Large intestine (tissue), 3 donors: ENCODE results near the gene ENPP5. TPM values are rescaled to one million over a fixed set of nuclear protein-coding genes. Genes with fewer than 3 reads are reported as not detected.

Experiments
- DNase-seq, 2 donors: peaks; one replicate each; pipeline versions ENCODE4 v3.0.0 to v3.0.0-alpha.2; 2013
- H3K27ac ChIP-seq: one replicate; pipeline ENCODE4 v1.5.1; 2013; ENCODE audit warnings: low read length
- H3K27me3 ChIP-seq: 2 replicates; pipeline ENCODE4 v1.6.1; 2013; ENCODE audit warnings: low read length; ENCODE audit not compliant: control insufficient read depth, insufficient read depth
- H3K36me3 ChIP-seq: 2 replicates; pipeline ENCODE4 v1.6.1; 2013; ENCODE audit warnings: low read length; ENCODE audit not compliant: control insufficient read depth, insufficient read depth
- H3K4me1 ChIP-seq: one replicate; pipeline ENCODE4 v1.6.1; 2013; ENCODE audit warnings: low read length; ENCODE audit not compliant: control insufficient read depth, insufficient read depth
- H3K4me3 ChIP-seq: one replicate; pipeline ENCODE4 v1.5.1; 2013; ENCODE audit warnings: low read length
- H3K9me3 ChIP-seq: one replicate; pipeline ENCODE4 v1.6.1; 2013; ENCODE audit warnings: mild to moderate bottlenecking, low read depth, low read length, moderate library complexity; ENCODE audit not compliant: control insufficient read depth
- WGBS: methylation state at CpG from one replicate; pipeline ENCODE4 v1.1.5; 2013; ENCODE audit warnings: low lambda C conversion rate; ENCODE audit not compliant: insufficient coverage; 5-methylcytosine and 5-hydroxymethylcytosine counted together
- polyA plus RNA-seq: library from polyadenylated mRNA; unstranded; fragments of 120-200 nt; gene quantifications from one replicate; pipeline ENCODE4 v1.2.1, GENCODE V29; 2013

Gene ENPP5
- polyA plus RNA-seq, 1 donor = 4.7 TPM

GRCh38 chr6:46208303-46208702 is 37.5 kb upstream of the ENPP5 start:
- no peaks in the 10 kb centered on the region for H3K36me3 ChIP-seq
- H3K4me1 ChIP-seq = peaks cover 6% of the 10 kb centered on the region
- H3K9me3 ChIP-seq = no peaks in the 10 kb centered on the region
- DNase-seq = no peak
- H3K27ac ChIP-seq = no peak overlapping the region
- H3K4me3 ChIP-seq = no peak overlapping the region
- H3K27me3 ChIP-seq = no peaks in the 10 kb centered on the region

- Histone ChIP-seq H3K27ac (no peak overlapping the region), H3K36me3 (no peaks in the 10 kb centered on the region), H3K4me1 (peaks cover 8% of the 10 kb centered on the region), H3K4me3 (no peak overlapping the region), H3K9me3 (no peaks in the 10 kb centered on the region), H3K27me3 (no peaks in the 10 kb centered on the region)
- no peak for DNase-seq
- no CpG with 5 or more reads among the region's 3 CpGs for WGBS
Observed at GRCh38 chr6:46207174-46207573, 36.4 kb upstream of the ENPP5 start.

GRCh38 chr6:46204880-46205650 is 34.3 kb upstream of the ENPP5 start:
- no peaks in the 10 kb centered on the region for H3K27me3 ChIP-seq
- H3K4me1 ChIP-seq = peaks cover 4% of the 10 kb centered on the region
- H3K9me3 ChIP-seq = no peaks in the 10 kb centered on the region
- WGBS = no CpG with 5 or more reads among the region's 29 CpGs
- H3K4me3 ChIP-seq = no peak overlapping the region
- DNase-seq = no peak
- no peak overlapping the region for H3K27ac ChIP-seq
- H3K36me3 ChIP-seq = no peaks in the 10 kb centered on the region

- DNase-seq = peak; percentile 49 to 62
- 20% methylated on average over 1 of the region's 2 CpGs for WGBS
- no peaks in the 10 kb centered on the region for H3K27me3 ChIP-seq
- no peaks in the 10 kb centered on the region for H3K9me3 ChIP-seq
- H3K36me3 ChIP-seq = no peaks in the 10 kb centered on the region
- no peak overlapping the region for H3K27ac ChIP-seq
- H3K4me1 ChIP-seq = peaks cover 4% of the 10 kb centered on the region
- H3K4me3 ChIP-seq = no peak overlapping the region
Observed at GRCh38 chr6:46203391-46204177, 32.8 kb upstream of the ENPP5 start.

- DNase-seq = no peak
- WGBS = no CpG with 5 or more reads among the region's 4 CpGs
- no peak overlapping the region for H3K27ac ChIP-seq
- H3K27me3 ChIP-seq = no peaks in the 10 kb centered on the region
- H3K36me3 ChIP-seq = no peaks in the 10 kb centered on the region
- H3K9me3 ChIP-seq = no peaks in the 10 kb centered on the region
- H3K4me1 ChIP-seq = peaks cover 4% of the 10 kb centered on the region
- H3K4me3 ChIP-seq = no peak overlapping the region
Observed at GRCh38 chr6:46201702-46202101, 30.9 kb upstream of the ENPP5 start.

- no peaks in the 10 kb centered on the region for H3K36me3 ChIP-seq
- no peaks in the 10 kb centered on the region for H3K9me3 ChIP-seq
- H3K27me3 ChIP-seq = no peaks in the 10 kb centered on the region
- WGBS = no CpG with 5 or more reads among the region's 5 CpGs
- H3K4me3 ChIP-seq = no peak overlapping the region
- DNase-seq = no peak
- H3K4me1 ChIP-seq = peaks cover 4% of the 10 kb centered on the region
- H3K27ac ChIP-seq = no peak overlapping the region
Observed at GRCh38 chr6:46199387-46199786, 28.6 kb upstream of the ENPP5 start.

- Histone ChIP-seq H3K9me3 (no peaks in the 10 kb centered on the region), H3K27ac (no peak overlapping the region), H3K27me3 (no peaks in the 10 kb centered on the region), H3K36me3 (no peaks in the 10 kb centered on the region), H3K4me1 (peaks cover 4% of the 10 kb centered on the region), H3K4me3 (no peak overlapping the region)
- no CpG with 5 or more reads among the region's 1 CpG for WGBS
- no peak for DNase-seq
Observed at GRCh38 chr6:46191961-46192360, 21.2 kb upstream of the ENPP5 start.

- H3K36me3 ChIP-seq = no peaks in the 10 kb centered on the region
- peaks cover 10% of the 10 kb centered on the region for H3K4me1 ChIP-seq
- no peak overlapping the region for H3K27ac ChIP-seq
- no peak overlapping the region for H3K4me3 ChIP-seq
- WGBS = no CpG with 5 or more reads among the region's 4 CpGs
- DNase-seq = no peak
- H3K27me3 ChIP-seq = no peaks in the 10 kb centered on the region
- H3K9me3 ChIP-seq = no peaks in the 10 kb centered on the region
Observed at GRCh38 chr6:46190889-46191288, 20.1 kb upstream of the ENPP5 start.

- no CpG with 5 or more reads among the region's 4 CpGs for WGBS
- Histone ChIP-seq H3K4me1 (peaks cover 10% of the 10 kb centered on the region), H3K36me3 (no peaks in the 10 kb centered on the region), H3K27ac (no peak overlapping the region), H3K9me3 (no peaks in the 10 kb centered on the region), H3K27me3 (no peaks in the 10 kb centered on the region), H3K4me3 (no peak overlapping the region)
- no peak for DNase-seq
Observed at GRCh38 chr6:46189726-46190125, 18.9 kb upstream of the ENPP5 start.

- Histone ChIP-seq H3K27me3 (no peaks in the 10 kb centered on the region), H3K27ac (no peak overlapping the region), H3K4me1 (peaks cover 10% of the 10 kb centered on the region), H3K36me3 (no peaks in the 10 kb centered on the region), H3K9me3 (no peaks in the 10 kb centered on the region), H3K4me3 (no peak overlapping the region)
- DNase-seq = peak in 1 of 2 donors; percentile 23
- WGBS = 0% methylated on average over 1 of the region's 1 CpG
Observed at GRCh38 chr6:46186583-46186982, 15.8 kb upstream of the ENPP5 start.
